Omental fat pad (tissue), 4 donors: Measurements from ENCODE around the gene WIPF2. TPM values are rescaled to one million over a fixed set of nuclear protein-coding genes. Genes with fewer than 3 reads are reported as not detected.
A peak's percentile ranks its signal among the peaks of the same experiment; 100 is the strongest.

Source experiments
- ATAC-seq: fragments of 150-250 bp; one replicate; pipeline ENCODE4 v1.9.1; 2016; ENCODE audit warnings: mild to moderate bottlenecking, moderate library complexity; ENCODE audit not compliant: low FRiP score
- DNase-seq: peaks from one replicate; pipeline ENCODE4 v3.0.0-alpha.2; 2019; ENCODE audit warnings: low spot score
- total RNA-seq, 4 donors: library from RNA; depleted of rRNA; stranded (reverse); fragments of >200 nt; gene quantifications; one replicate each; pipeline ENCODE4 v1.1.0, GENCODE V29; 2016
- TF ChIP-seq, protein P1 (sequence below), 3 donors: fragments of 450-650 bp; IDR thresholded peaks; one replicate each; pipeline ENCODE4 v1.5.1; 2016 to 2017; ENCODE audit warnings: antibody characterized with exemption in 3 of 3, mild to moderate bottlenecking in 3 of 3, moderate library complexity in 2 of 3

WIPF2 gene
- total RNA-seq, 4 donors from 2014 or later, result 10.1 to 12.9 (median 10.8) TPM

DNA sequence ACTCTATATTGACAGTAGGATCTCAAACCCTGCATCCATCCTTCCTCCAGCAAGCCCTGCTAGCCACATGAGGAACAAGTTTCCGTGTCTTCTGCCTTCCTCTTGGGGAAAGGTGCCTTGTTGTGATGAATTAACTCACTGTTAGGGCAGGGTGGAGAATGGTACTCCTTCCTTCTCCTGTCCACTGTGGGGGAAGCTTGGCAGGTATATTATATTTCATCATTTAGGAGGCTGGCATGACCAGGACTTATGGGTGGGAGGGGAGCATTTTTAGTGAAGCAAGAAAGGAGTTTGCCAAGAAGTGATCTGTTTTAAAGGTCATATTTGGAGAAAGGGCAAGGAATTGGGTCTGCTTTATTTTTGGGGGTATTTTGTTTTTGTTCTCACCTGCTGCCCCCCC is 59.3 kb downstream of the WIPF2 start:
- ATAC-seq (peak; percentile 84), DNase-seq (no peak)
- TF ChIP-seq, protein P1, sequence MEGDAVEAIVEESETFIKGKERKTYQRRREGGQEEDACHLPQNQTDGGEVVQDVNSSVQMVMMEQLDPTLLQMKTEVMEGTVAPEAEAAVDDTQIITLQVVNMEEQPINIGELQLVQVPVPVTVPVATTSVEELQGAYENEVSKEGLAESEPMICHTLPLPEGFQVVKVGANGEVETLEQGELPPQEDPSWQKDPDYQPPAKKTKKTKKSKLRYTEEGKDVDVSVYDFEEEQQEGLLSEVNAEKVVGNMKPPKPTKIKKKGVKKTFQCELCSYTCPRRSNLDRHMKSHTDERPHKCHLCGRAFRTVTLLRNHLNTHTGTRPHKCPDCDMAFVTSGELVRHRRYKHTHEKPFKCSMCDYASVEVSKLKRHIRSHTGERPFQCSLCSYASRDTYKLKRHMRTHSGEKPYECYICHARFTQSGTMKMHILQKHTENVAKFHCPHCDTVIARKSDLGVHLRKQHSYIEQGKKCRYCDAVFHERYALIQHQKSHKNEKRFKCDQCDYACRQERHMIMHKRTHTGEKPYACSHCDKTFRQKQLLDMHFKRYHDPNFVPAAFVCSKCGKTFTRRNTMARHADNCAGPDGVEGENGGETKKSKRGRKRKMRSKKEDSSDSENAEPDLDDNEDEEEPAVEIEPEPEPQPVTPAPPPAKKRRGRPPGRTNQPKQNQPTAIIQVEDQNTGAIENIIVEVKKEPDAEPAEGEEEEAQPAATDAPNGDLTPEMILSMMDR (IDR thresholded peaks at IDR 0.05), result no peak

DNA sequence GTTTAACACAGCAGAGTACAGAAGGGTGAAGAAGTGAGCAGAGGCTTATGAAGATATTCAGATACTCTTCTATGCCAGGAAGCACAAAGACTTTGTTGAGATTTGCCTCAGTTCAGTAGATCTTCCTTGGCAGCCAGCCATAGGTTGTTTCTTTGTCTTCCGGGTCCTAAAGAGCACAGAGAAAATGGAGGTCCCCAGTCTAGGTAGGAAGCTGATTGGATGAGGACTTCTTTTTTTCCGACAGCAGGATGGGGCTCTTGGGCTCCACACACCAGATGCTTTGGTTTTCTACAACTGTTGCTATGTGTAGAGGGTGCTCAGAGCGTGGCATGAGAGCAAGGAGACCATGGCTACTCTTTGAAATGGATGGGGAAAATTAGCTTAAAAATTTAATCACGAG is 60.3 kb downstream of the WIPF2 start:
- no peak for DNase-seq
- TF ChIP-seq, protein P1 (IDR thresholded peaks at IDR 0.05), result no peak
- no peak for ATAC-seq

DNA sequence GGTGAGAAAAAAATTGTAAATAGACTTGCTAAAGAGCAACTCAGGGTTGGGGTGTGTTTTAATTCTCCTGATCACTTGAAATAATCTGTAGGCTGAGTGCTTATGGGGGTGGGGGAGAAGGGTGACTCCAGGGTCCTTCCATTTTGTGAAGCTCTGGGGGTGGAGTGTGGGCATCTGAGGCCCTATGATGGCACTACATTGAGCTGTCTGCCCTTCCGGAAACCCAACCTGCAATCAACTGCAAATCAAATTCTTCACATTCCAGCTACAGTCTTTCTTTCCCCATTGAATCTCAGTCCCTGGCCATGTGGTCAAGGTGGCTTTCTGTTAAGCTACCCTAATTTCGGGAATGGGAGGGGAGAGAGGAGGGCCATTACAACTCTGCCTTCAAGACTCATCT is 62.6 kb downstream of the WIPF2 start:
- ATAC-seq, result no peak
- TF ChIP-seq, protein P1 (IDR thresholded peaks at IDR 0.05), result no peak
- DNase-seq, result no peak

DNA sequence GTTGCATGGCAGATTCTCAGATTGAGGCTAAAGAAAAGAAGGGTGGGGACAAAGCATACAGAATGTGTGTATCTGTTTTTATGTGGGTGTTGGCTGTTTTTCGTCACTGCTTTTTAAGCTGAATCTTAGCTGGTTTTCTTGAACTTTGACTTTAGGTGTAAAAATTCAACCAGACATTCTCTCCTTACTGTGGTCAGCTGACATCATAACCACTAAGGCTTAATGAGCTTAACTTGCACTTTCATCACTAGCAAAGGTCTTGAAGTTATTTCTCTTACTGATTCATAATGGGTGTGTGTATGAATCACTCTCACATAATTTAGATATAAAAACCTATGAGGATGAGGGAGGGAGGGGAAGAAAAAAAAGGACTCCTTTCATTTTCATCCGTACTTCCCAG is 64.6 kb downstream of the WIPF2 start:
- DNase-seq, result no peak
- TF ChIP-seq, protein P1 (IDR thresholded peaks at IDR 0.05), result no peak
- peak; percentile 78 for ATAC-seq

GRCh38 chr17:40284085-40284713 is 65.1 kb downstream of the WIPF2 start:
- TF ChIP-seq, protein P1 (IDR thresholded peaks at IDR 0.05), result no peak
- DNase-seq (no peak), ATAC-seq (peak; percentile 33)

- ATAC-seq (no peak), DNase-seq (no peak)
- TF ChIP-seq, protein P1 (IDR thresholded peaks at IDR 0.05), result no peak
These were observed 67.4 kb downstream of the WIPF2 start for GRCh38 chr17:40286473-40286872.

DNA sequence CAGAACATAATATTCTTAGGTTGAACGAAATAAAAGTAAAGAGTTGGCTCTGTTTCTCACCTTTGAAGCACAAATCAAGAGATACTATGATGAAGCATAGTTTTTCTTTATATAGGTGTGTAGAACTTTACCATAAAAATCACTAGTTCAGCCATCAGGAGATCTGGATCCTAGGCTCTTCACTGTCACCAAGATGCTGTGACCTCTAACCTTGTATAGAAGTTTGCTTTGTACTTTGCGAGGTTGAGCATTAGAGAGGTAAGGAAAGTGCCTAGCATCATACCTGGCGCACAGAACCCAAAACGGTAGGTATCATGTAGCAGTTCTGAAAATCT is 68.0 kb downstream of the WIPF2 start:
- DNase-seq, result no peak
- TF ChIP-seq, protein P1 (IDR thresholded peaks at IDR 0.05), result no peak
- no peak for ATAC-seq
